ENCODE data around the gene BPIFB4. TPM values are rescaled to one million over a fixed set of nuclear protein-coding genes. Genes with fewer than 3 reads are reported as not detected.

The BPIFB4 gene
- total and polyA plus RNA-seq, 2 donors (not counting 1 experiment from before 2014, with no cell fraction given), result not detected

DNA sequence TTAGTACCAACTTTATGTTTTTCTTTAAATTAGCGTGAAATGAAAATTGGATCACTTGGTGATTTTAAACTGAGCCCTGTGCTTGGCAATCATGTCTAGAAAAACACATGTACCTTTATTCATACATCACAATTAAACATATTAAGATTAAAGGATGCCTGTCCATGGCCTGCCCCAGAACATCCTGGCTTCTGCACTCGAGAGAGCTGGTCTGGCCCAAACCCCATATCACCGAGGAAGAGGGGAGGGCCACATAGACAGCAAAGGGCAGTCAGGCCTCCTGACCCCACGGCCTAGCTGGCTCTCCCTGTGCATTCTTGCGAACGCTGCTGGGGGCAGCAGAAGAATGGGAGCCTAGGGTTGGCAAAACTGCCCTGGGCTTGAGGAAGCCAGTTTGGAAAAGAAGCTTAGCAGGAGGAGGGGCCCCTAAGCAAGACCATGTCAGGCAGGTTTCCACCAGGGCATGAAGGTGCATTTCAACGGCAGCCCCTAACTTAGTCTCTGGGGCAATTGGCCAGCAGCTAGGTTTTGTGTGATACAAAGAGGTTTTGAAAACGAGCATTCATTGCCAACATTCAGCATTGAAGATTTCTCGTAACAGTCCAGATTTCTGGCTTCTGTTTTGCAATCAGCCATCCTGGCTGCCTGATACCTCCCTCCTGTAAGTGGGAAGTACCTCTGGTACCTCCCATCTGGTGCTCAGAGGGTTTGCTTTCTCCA is 17.2 kb upstream of the BPIFB4 start:
- H3K27ac Mint-ChIP-seq, result no peak overlapping the region

DNA sequence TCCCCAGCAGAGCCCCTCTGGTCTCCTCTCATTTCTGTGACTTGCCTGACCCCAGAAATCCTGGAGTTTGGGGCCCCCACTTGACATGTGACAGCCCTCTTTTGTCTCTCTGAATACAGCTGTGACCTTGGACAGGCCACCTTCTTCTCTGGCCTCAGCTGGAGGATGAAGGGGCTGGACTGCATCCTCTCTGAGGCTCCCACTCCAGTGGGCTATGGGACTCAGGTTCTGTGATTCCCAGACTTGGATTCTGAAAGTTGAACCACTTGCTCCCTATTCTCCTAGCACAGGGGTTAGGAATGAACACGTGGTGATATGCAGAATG is 16.7 kb upstream of the BPIFB4 start:
- Histone ChIP-seq H3K36me3 (replicated peaks in 1 of 2; ENCODE audit: control extremely low read depth in 1 of 2, control insufficient read depth in 1 of 2, extremely low read depth in 1 of 2, insufficient read depth in 2 of 2, low read length in 1 of 2) (no peaks in the 10 kb centered on the region), H3K9me3 (ENCODE audit: control extremely low read depth in 1 of 3, control insufficient read depth in 2 of 3, insufficient read depth in 1 of 3, low read length in 2 of 3) (no peaks in the 10 kb centered on the region), H3K4me3 (ENCODE audit: control extremely low read depth in 1 of 5, extremely low read depth in 1 of 5, insufficient read depth in 1 of 5, low read depth in 2 of 5, low read length in 4 of 5) (no peak overlapping the region), H3K27ac (ENCODE audit: low read length in 2 of 2) (no peak overlapping the region), H2AFZ (ENCODE audit: insufficient read depth, low read depth, low read length, poor library complexity, severe bottlenecking) (no peak overlapping the region), H3K9ac (ENCODE audit: low read length) (no peak overlapping the region), H3K4me1 (ENCODE audit: control insufficient read depth in 2 of 2, insufficient read depth in 2 of 2, low read length in 2 of 2) (no peaks in the 10 kb centered on the region), H3K27me3 (replicated peaks in 1 of 4; ENCODE audit: control extremely low read depth in 1 of 4, control insufficient read depth in 3 of 4, insufficient read depth in 4 of 4, low read length in 3 of 4) (no peaks in the 10 kb centered on the region), H3K79me2 (ENCODE audit: control insufficient read depth, insufficient read depth, low read length) (no peaks in the 10 kb centered on the region), H4K20me1 (ENCODE audit: control insufficient read depth, insufficient read depth, low read length, poor library complexity, severe bottlenecking) (no peaks in the 10 kb centered on the region), H3K4me2 (replicated peaks; ENCODE audit: low read depth, low read length, poor library complexity, severe bottlenecking) (no peak overlapping the region)
- H3K27ac Mint-ChIP-seq, result no peak overlapping the region
- POLR2A ChIA-PET, result no interaction called here
- no peaks in the 10 kb centered on the region for H3K9me3 Mint-ChIP-seq (ENCODE audit: insufficient read depth)
- H3K4me3 Mint-ChIP-seq, result no peak overlapping the region
- TF ChIP-seq, protein P1, sequence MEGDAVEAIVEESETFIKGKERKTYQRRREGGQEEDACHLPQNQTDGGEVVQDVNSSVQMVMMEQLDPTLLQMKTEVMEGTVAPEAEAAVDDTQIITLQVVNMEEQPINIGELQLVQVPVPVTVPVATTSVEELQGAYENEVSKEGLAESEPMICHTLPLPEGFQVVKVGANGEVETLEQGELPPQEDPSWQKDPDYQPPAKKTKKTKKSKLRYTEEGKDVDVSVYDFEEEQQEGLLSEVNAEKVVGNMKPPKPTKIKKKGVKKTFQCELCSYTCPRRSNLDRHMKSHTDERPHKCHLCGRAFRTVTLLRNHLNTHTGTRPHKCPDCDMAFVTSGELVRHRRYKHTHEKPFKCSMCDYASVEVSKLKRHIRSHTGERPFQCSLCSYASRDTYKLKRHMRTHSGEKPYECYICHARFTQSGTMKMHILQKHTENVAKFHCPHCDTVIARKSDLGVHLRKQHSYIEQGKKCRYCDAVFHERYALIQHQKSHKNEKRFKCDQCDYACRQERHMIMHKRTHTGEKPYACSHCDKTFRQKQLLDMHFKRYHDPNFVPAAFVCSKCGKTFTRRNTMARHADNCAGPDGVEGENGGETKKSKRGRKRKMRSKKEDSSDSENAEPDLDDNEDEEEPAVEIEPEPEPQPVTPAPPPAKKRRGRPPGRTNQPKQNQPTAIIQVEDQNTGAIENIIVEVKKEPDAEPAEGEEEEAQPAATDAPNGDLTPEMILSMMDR (IDR thresholded peaks at IDR 0.05), result no peak
- no peak for TF ChIP-seq EZH2 (IDR thresholded peaks at IDR 0.05; ENCODE audit: borderline replicate concordance, insufficient read depth, low read depth, low read length, poor library complexity, severe bottlenecking)
- CTCF ChIA-PET, result no interaction called here
- ATAC-seq (ENCODE audit: low read depth) (no peak), DNase-seq (no peak)
- WGBS (ENCODE audit: insufficient coverage), result no CpG with 5 or more reads among the region's 1 CpG
- no peaks in the 10 kb centered on the region for H3K27me3 Mint-ChIP-seq
- intact Hi-C loops (cut with micrococcal nuclease), result no loop called here
- no peaks in the 10 kb centered on the region for H3K4me1 Mint-ChIP-seq

More for the DNA sequence above, 17.2 kb upstream of the BPIFB4 start:
- no peaks in the 10 kb centered on the region for H3K27me3 Mint-ChIP-seq
- CTCF ChIA-PET, result no interaction called here
- DNase-seq, result no peak
- H3K9me3 ChIP-seq (ENCODE audit: control extremely low read depth in 1 of 3, control insufficient read depth in 2 of 3, insufficient read depth in 1 of 3, low read length in 2 of 3), result no peaks in the 10 kb centered on the region
- H3K79me2 ChIP-seq (ENCODE audit: control insufficient read depth, insufficient read depth, low read length), result no peaks in the 10 kb centered on the region
- H3K27ac ChIP-seq (ENCODE audit: low read length in 2 of 2), result no peak overlapping the region
- no peak overlapping the region for H3K4me3 Mint-ChIP-seq
- H3K9ac ChIP-seq (ENCODE audit: low read length), result no peak overlapping the region
- no peaks in the 10 kb centered on the region for H4K20me1 ChIP-seq (ENCODE audit: control insufficient read depth, insufficient read depth, low read length, poor library complexity, severe bottlenecking)
- no peaks in the 10 kb centered on the region for H3K4me1 Mint-ChIP-seq
- no peak for TF ChIP-seq EZH2 (IDR thresholded peaks at IDR 0.05; ENCODE audit: borderline replicate concordance, insufficient read depth, low read depth, low read length, poor library complexity, severe bottlenecking)
- TF ChIP-seq, protein P1 (IDR thresholded peaks at IDR 0.05), result no peak
- intact Hi-C loops (cut with micrococcal nuclease), result no loop called here
- H3K27me3 ChIP-seq (replicated peaks in 1 of 4; ENCODE audit: control extremely low read depth in 1 of 4, control insufficient read depth in 3 of 4, insufficient read depth in 4 of 4, low read length in 3 of 4), result no peaks in the 10 kb centered on the region
- WGBS (ENCODE audit: insufficient coverage), result 83% methylated on average over 8 of the region's 9 CpGs
- H3K4me1 ChIP-seq (ENCODE audit: control insufficient read depth in 2 of 2, insufficient read depth in 2 of 2, low read length in 2 of 2), result no peaks in the 10 kb centered on the region
- POLR2A ChIA-PET, result no interaction called here
- no peak for ATAC-seq (ENCODE audit: low read depth)
- no peaks in the 10 kb centered on the region for H3K9me3 Mint-ChIP-seq (ENCODE audit: insufficient read depth)
- no peak overlapping the region for H3K4me2 ChIP-seq (replicated peaks; ENCODE audit: low read depth, low read length, poor library complexity, severe bottlenecking)
- no peak overlapping the region for H2AFZ ChIP-seq (ENCODE audit: insufficient read depth, low read depth, low read length, poor library complexity, severe bottlenecking)
- no peak overlapping the region for H3K4me3 ChIP-seq (ENCODE audit: control extremely low read depth in 1 of 5, extremely low read depth in 1 of 5, insufficient read depth in 1 of 5, low read depth in 2 of 5, low read length in 4 of 5)
- H3K36me3 ChIP-seq (replicated peaks in 1 of 2; ENCODE audit: control extremely low read depth in 1 of 2, control insufficient read depth in 1 of 2, extremely low read depth in 1 of 2, insufficient read depth in 2 of 2, low read length in 1 of 2), result no peaks in the 10 kb centered on the region
